GM12872 (cell line): ENCODE results near the gene VEGFB.

Source experiments
- TF ChIP-seq, protein P1 (sequence below): IDR thresholded peaks from 3 replicates; pipeline ENCODE4 v1.5.1; 2011; ENCODE audit warnings: low read depth, mild to moderate bottlenecking, low read length, moderate library complexity; ENCODE audit not compliant: insufficient read depth

The VEGFB gene

GRCh38 chr11:64229744-64230170 lies 4.6 kb upstream of the VEGFB start:
- TF ChIP-seq, protein P1, sequence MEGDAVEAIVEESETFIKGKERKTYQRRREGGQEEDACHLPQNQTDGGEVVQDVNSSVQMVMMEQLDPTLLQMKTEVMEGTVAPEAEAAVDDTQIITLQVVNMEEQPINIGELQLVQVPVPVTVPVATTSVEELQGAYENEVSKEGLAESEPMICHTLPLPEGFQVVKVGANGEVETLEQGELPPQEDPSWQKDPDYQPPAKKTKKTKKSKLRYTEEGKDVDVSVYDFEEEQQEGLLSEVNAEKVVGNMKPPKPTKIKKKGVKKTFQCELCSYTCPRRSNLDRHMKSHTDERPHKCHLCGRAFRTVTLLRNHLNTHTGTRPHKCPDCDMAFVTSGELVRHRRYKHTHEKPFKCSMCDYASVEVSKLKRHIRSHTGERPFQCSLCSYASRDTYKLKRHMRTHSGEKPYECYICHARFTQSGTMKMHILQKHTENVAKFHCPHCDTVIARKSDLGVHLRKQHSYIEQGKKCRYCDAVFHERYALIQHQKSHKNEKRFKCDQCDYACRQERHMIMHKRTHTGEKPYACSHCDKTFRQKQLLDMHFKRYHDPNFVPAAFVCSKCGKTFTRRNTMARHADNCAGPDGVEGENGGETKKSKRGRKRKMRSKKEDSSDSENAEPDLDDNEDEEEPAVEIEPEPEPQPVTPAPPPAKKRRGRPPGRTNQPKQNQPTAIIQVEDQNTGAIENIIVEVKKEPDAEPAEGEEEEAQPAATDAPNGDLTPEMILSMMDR, result no peak

DNA sequence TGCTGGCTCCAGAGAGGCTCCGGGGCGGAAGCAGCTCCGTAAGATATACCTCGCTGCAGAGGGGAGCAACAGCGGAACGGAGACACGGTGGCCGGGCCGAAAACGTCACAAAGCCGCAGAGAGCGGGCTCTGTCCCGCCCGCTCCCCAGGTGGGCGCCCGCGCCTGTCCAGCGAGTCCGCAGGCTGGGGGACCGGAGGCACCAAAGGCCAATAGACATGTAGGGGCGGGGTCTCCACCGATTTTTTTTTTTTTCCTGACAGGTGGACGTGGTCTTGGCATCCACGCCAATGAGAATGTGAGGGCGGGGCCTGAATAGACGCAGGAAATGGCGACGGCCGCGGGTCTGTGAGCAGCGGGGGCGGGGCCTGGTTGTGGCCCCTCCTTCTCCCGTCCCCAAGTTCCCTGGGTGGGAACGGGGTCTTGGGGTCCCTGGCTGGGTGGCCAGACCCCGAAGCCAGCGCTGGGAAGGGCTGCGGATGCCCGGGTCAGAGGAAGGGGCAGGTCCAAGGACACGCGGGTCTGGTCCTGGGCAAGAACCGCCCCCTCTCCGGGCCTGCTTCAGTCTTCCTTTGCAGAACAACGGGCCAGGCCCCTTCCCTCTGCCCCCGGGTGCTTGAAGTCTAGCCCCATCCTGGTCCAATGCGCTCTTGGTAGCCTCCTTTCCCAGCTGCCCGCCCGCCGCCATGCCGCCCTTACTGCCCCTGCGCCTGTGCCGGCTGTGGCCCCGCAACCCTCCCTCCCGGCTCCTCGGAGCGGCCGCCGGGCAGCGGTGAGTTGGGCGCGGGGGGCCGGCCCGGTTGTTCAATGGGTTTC lies 4.0 kb upstream of the VEGFB start, which contains the start of gene DNAJC4:
DNAJC4 (plus strand) TSS at position 378 of the 814 bp plus-strand sequence; CDS start at position 685, 307 bp downstream.
- TF ChIP-seq, protein P1, result no peak

- TF ChIP-seq, protein P1, result no peak
Observed at GRCh38 chr11:64230985-64231365, 3.4 kb upstream of the VEGFB start.

DNA sequence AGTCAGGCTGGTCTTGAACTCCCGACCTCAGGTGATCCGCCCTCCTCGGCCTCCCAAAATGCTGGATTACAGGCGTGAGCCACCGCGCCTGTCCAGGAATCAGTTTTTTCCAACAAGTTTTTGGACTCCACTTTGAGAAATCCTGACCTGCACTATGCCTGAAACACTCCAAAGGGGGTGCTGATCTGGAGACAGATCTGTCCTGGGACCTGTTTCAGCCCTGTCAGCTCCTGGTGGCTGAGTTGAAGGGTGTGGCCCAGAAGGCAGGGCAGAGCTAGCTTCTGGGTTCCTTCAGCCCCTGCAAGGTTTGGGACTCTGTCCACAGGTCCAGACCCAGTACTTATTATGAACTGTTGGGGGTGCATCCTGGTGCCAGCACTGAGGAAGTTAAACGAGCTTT lies 2.8 kb upstream of the VEGFB start:
- TF ChIP-seq, protein P1, result no peak

DNA sequence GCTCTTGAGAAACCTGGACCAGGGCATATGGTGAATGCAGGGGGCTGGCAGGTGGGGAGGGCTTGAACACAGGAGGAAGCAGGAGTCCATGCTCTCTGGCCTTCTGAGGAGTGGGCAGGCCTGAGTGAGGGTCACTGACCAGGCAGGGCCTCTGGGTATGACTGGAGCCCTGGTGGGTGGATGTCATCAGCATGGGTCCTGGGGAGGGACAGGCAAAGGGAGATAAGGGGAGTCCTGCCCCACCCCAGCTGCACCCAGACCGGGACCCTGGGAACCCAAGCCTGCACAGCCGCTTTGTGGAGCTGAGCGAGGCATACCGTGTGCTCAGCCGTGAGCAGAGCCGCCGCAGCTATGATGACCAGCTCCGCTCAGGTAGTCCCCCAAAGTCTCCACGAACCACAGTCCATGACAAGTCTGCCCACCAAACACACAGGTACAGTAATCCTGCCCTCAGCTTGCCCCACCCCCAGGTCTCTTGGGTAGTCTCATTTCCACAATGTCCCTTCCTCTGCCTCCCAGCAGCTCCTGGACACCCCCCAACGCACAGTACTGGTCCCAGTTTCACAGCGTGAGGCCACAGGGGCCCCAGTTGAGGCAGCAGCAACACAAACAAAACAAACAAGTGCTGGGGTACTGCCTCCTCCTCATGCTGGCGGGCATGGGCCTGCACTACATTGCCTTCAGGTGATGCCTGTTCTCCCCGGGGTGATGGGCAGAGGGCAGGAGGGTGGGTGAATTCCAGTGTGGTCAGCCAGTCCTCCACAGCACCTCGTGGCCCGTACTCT lies 2.0 kb upstream of the VEGFB start:
- TF ChIP-seq, protein P1, result no peak

DNA sequence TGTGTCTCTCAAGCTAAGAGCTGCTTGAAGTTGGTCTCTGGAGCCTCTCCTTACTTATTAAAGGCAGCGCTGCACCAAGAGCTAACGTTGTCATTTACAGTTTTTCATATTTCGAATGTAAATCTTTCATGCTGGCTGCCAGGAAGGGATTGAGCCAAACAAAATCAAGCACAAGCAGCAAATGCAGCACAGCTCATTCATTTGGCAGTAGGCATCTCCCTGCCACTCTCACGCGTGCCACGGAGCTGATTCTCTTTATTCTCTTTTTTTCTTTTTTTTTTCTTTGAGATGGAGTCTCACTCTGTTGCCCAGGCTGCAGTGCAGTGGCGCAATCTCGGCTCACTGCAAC lies 1.4 kb upstream of the VEGFB start:
- TF ChIP-seq, protein P1, result no peak

- TF ChIP-seq, protein P1, result no peak
Observed at GRCh38 chr11:64234647-64235379, 429 bp downstream of the VEGFB start.
